Measurements from ENCODE around the gene PDYN. TPM values are rescaled to one million over a fixed set of nuclear protein-coding genes. Genes with fewer than 3 reads are reported as not detected.

PDYN gene
- total and polyA plus RNA-seq, 2 donors (not counting 1 experiment from before 2014, with no cell fraction given) = not detected

GRCh38 chr20:1953621-1954020 lies 40.2 kb downstream of the PDYN start:
- intact Hi-C loops (cut with micrococcal nuclease) = loop anchor here (1.0 to 10.0 kb wide), 8 partner anchors 12 to 347 kb away; no protein-coding TSS in a partner anchor
- Mint-ChIP-seq H3K27me3 (no peaks in the 10 kb centered on the region), H3K27ac (peak overlapping the region; percentile 99), H3K9me3 (ENCODE audit: insufficient read depth) (no peaks in the 10 kb centered on the region), H3K4me3 (peak overlapping the region; percentile 92), H3K4me1 (peaks cover 38% of the 10 kb centered on the region)
- ATAC-seq (ENCODE audit: low read depth) (peak; percentile 31), DNase-seq (peak; percentile 70)
- Histone ChIP-seq H3K79me2 (ENCODE audit: control insufficient read depth, insufficient read depth, low read length) (no peaks in the 10 kb centered on the region), H4K20me1 (ENCODE audit: control insufficient read depth, insufficient read depth, low read length, poor library complexity, severe bottlenecking) (no peaks in the 10 kb centered on the region), H3K4me2 (replicated peaks; ENCODE audit: low read depth, low read length, poor library complexity, severe bottlenecking) (peak overlapping the region; percentile 69), H2AFZ (ENCODE audit: insufficient read depth, low read depth, low read length, poor library complexity, severe bottlenecking) (no peak overlapping the region), H3K9ac (ENCODE audit: low read length) (peak overlapping the region; percentile 37), H3K27me3 (replicated peaks in 1 of 4; ENCODE audit: control extremely low read depth in 1 of 4, control insufficient read depth in 3 of 4, insufficient read depth in 4 of 4, low read length in 3 of 4) (no peaks in the 10 kb centered on the region), H3K9me3 (ENCODE audit: control extremely low read depth in 1 of 3, control insufficient read depth in 2 of 3, insufficient read depth in 1 of 3, low read length in 2 of 3) (no peaks in the 10 kb centered on the region), H3K27ac (ENCODE audit: low read length in 2 of 2) (peak overlapping the region; percentile 83 to 87), H3K36me3 (replicated peaks in 1 of 2; ENCODE audit: control extremely low read depth in 1 of 2, control insufficient read depth in 1 of 2, extremely low read depth in 1 of 2, insufficient read depth in 2 of 2, low read length in 1 of 2) (no peaks in the 10 kb centered on the region), H3K4me1 (ENCODE audit: control insufficient read depth in 2 of 2, insufficient read depth in 2 of 2, low read length in 2 of 2) (peaks cover 36 to 43% of the 10 kb centered on the region in 2 donors), H3K4me3 (ENCODE audit: control extremely low read depth in 1 of 5, extremely low read depth in 1 of 5, insufficient read depth in 1 of 5, low read depth in 2 of 5, low read length in 4 of 5) (peak overlapping the region in 3 of 5 experiments; percentile 4 to 42 (median 42))
- ChIA-PET POLR2A (interaction anchor here (0.7 to 1.8 kb wide), 3 partner anchors 34 to 82 kb away, joined by 3 to 10 read pairs (median 4); no protein-coding TSS in a partner anchor), CTCF (interaction anchor here (1.8 to 5.1 kb wide), 4 partner anchors 12 to 177 kb away, joined by 4 to 42 read pairs (median 17); no protein-coding TSS in a partner anchor)
- TF ChIP-seq EZH2 (IDR thresholded peaks at IDR 0.05; ENCODE audit: borderline replicate concordance, insufficient read depth, low read depth, low read length, poor library complexity, severe bottlenecking) = no peak
- TF ChIP-seq, protein P1, sequence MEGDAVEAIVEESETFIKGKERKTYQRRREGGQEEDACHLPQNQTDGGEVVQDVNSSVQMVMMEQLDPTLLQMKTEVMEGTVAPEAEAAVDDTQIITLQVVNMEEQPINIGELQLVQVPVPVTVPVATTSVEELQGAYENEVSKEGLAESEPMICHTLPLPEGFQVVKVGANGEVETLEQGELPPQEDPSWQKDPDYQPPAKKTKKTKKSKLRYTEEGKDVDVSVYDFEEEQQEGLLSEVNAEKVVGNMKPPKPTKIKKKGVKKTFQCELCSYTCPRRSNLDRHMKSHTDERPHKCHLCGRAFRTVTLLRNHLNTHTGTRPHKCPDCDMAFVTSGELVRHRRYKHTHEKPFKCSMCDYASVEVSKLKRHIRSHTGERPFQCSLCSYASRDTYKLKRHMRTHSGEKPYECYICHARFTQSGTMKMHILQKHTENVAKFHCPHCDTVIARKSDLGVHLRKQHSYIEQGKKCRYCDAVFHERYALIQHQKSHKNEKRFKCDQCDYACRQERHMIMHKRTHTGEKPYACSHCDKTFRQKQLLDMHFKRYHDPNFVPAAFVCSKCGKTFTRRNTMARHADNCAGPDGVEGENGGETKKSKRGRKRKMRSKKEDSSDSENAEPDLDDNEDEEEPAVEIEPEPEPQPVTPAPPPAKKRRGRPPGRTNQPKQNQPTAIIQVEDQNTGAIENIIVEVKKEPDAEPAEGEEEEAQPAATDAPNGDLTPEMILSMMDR (IDR thresholded peaks at IDR 0.05) = no peak
- WGBS (ENCODE audit: insufficient coverage) = 63% methylated on average over 4 of the region's 5 CpGs

Measured in B cell (primary cell).